GM21526 (cell line): Measurements from ENCODE around the gene YAP1.

ENCODE experiments used
- ATAC-seq: cut with Tn5 transposase; IDR thresholded peaks from one replicate; pipeline ENCODE4 v1.9.1; 2021; ENCODE audit warnings: moderate library complexity; ENCODE audit not compliant: unreplicated experiment, low FRiP score

Gene YAP1

DNA sequence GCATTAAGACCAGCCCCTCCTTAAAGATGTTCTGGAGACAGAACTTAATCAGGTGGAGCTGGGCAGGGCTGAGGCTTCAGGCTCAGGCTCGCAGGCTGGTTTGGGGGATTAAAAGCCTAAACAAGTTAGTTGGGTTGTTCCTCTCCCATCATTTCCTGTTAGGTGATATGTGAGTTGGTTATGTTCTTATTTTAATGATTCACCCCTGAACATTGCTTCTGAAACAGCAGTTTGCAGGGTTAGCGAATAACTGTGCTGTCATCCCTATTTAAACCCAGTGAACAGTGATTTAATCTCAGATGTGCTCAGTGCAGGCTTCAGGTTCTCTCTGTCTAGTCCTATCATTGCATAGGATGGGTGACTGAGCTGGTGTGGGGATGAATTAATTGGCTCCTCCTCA, 159.7 kb downstream of the YAP1 start:
- ATAC-seq = no peak

- no peak for ATAC-seq
Observed at GRCh38 chr11:102272047-102272824, 162.0 kb downstream of the YAP1 start.

- no peak for ATAC-seq
Observed at GRCh38 chr11:102274628-102275027, 164.4 kb downstream of the YAP1 start.

GRCh38 chr11:102276362-102276761, 166.1 kb downstream of the YAP1 start:
- no peak for ATAC-seq

GRCh38 chr11:102276783-102277182, 166.5 kb downstream of the YAP1 start:
- ATAC-seq = no peak

- ATAC-seq = peak; percentile 98
Observed at GRCh38 chr11:102279641-102280170, 169.5 kb downstream of the YAP1 start.

DNA sequence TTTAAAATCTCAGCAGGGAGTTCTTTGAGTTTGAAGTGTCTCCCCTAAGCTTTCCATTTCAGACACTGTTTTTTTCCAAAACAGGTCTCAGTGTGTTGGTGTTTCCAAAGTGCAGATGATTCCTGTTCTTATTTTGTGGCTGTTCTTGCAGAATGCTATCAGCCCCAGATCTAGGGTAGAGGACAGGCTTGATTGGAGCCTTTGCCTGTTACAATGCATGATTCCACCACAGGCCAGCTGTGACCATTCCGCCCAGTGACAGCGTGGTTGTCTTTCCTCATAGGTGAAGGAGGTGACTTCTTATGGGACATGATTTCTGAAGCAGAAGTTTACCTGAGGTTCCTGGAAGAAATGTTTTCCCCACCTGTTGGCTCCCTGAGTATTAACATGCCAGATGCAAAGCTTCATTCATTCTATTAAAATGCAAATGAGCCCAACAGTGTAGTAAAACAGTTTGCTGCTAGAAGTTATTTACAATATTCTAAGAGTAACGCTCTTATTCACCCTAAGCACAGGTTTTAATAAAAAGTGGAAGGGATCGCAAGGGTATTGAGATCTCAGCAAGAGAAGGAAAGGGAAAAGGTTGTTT, 170.1 kb downstream of the YAP1 start:
- no peak for ATAC-seq
